ENCODE results near the gene ZNF287. TPM values are rescaled to one million over a fixed set of nuclear protein-coding genes. Genes with fewer than 3 reads are reported as not detected.

Gene ZNF287
- total RNA-seq, 1 experiment from 2014 or later = 5.4 TPM

- no peak overlapping the region for H3K4me3 Mint-ChIP-seq
- no peak for TF ChIP-seq FOXJ3 (CRISPR knock-in tag; IDR thresholded peaks at IDR 0.05; ENCODE audit: borderline replicate concordance)
- no peak for TF ChIP-seq ZNF671 (CRISPR knock-in tag; IDR thresholded peaks at IDR 0.05)
- no peak for TF ChIP-seq ZNF396 (CRISPR knock-in tag; IDR thresholded peaks at IDR 0.05; ENCODE audit: borderline replicate concordance)
- no peak for TF ChIP-seq FOXP1 (CRISPR knock-in tag; IDR thresholded peaks at IDR 0.05; ENCODE audit: borderline replicate concordance)
- TF ChIP-seq, protein P1, sequence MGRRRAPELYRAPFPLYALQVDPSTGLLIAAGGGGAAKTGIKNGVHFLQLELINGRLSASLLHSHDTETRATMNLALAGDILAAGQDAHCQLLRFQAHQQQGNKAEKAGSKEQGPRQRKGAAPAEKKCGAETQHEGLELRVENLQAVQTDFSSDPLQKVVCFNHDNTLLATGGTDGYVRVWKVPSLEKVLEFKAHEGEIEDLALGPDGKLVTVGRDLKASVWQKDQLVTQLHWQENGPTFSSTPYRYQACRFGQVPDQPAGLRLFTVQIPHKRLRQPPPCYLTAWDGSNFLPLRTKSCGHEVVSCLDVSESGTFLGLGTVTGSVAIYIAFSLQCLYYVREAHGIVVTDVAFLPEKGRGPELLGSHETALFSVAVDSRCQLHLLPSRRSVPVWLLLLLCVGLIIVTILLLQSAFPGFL (CRISPR knock-in tag; IDR thresholded peaks at IDR 0.05; ENCODE audit: borderline replicate concordance) = no peak
- no peak for TF ChIP-seq ZNF423 (CRISPR knock-in tag; IDR thresholded peaks at IDR 0.05)
- TF ChIP-seq ATF1 (CRISPR knock-in tag; IDR thresholded peaks at IDR 0.05) = no peak
- no peak for TF ChIP-seq NR3C1 (CRISPR knock-in tag; conservative IDR thresholded peaks at IDR 0.05; ENCODE audit: low read depth)
- TF ChIP-seq, protein P2, sequence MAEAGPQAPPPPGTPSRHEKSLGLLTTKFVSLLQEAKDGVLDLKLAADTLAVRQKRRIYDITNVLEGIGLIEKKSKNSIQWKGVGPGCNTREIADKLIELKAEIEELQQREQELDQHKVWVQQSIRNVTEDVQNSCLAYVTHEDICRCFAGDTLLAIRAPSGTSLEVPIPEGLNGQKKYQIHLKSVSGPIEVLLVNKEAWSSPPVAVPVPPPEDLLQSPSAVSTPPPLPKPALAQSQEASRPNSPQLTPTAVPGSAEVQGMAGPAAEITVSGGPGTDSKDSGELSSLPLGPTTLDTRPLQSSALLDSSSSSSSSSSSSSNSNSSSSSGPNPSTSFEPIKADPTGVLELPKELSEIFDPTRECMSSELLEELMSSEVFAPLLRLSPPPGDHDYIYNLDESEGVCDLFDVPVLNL (CRISPR knock-in tag; IDR thresholded peaks at IDR 0.05; ENCODE audit: borderline replicate concordance, low read depth) = no peak
- TF ChIP-seq NFE2L1 (CRISPR knock-in tag; IDR thresholded peaks at IDR 0.05) = no peak
- TF ChIP-seq, protein P3, sequence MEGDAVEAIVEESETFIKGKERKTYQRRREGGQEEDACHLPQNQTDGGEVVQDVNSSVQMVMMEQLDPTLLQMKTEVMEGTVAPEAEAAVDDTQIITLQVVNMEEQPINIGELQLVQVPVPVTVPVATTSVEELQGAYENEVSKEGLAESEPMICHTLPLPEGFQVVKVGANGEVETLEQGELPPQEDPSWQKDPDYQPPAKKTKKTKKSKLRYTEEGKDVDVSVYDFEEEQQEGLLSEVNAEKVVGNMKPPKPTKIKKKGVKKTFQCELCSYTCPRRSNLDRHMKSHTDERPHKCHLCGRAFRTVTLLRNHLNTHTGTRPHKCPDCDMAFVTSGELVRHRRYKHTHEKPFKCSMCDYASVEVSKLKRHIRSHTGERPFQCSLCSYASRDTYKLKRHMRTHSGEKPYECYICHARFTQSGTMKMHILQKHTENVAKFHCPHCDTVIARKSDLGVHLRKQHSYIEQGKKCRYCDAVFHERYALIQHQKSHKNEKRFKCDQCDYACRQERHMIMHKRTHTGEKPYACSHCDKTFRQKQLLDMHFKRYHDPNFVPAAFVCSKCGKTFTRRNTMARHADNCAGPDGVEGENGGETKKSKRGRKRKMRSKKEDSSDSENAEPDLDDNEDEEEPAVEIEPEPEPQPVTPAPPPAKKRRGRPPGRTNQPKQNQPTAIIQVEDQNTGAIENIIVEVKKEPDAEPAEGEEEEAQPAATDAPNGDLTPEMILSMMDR (IDR thresholded peaks at IDR 0.05) = no peak
- no peak for TF ChIP-seq ZNF317 (CRISPR knock-in tag; IDR thresholded peaks at IDR 0.05; ENCODE audit: borderline replicate concordance, low read depth)
- no peak for TF ChIP-seq AR (CRISPR knock-in tag; IDR thresholded peaks at IDR 0.05)
- TF ChIP-seq TP53 (CRISPR knock-in tag; IDR thresholded peaks at IDR 0.05) = no peak
- TF ChIP-seq ZNF512 (CRISPR knock-in tag; IDR thresholded peaks at IDR 0.05; ENCODE audit: borderline replicate concordance) = no peak
- TF ChIP-seq USF2 (CRISPR knock-in tag; IDR thresholded peaks at IDR 0.05) = no peak
- no peak for TF ChIP-seq TEAD1 (CRISPR knock-in tag; IDR thresholded peaks at IDR 0.05)
- H3K9me3 Mint-ChIP-seq = no peaks in the 10 kb centered on the region
- no peak for ATAC-seq
- peaks cover 23% of the 10 kb centered on the region for H3K27me3 Mint-ChIP-seq (ENCODE audit: low read depth)
- no peaks in the 10 kb centered on the region for H3K36me3 Mint-ChIP-seq
- no peak for DNase-seq (ENCODE audit: low spot score)
- ChIA-PET CTCF (no interaction called here), POLR2A (no interaction called here)
- H3K4me1 Mint-ChIP-seq = peaks cover 30% of the 10 kb centered on the region
- no peak overlapping the region for H3K27ac Mint-ChIP-seq
Measured at GRCh38 chr17:16513873-16514272, 55.1 kb downstream of the ZNF287 start.

All from WTC11 (cell line).